HT-29 (cell line): ENCODE measurements around the gene ST13. TPM values are rescaled to one million over a fixed set of nuclear protein-coding genes. Genes with fewer than 3 reads are reported as not detected.
"Not testable (repeated sequence)": the region's sequence is repeated elsewhere in the genome, so short reads cannot be mapped to it uniquely, and the experiment has no call there.

Source experiments
- DNase-seq: peaks from one replicate; pipeline ENCODE4 v3.0.0-alpha.2; 2015; ENCODE audit warnings: low spot score
- total RNA-seq: library from RNA; depleted of rRNA; stranded (reverse); fragments of >200 nt; shearing (Covaris generic); gene quantifications from 2 replicates; pipeline ENCODE4 v1.2.3, GENCODE V29; 2014

The ST13 gene
- total RNA-seq, 1 experiment from 2014 or later = 67.2 TPM

DNA sequence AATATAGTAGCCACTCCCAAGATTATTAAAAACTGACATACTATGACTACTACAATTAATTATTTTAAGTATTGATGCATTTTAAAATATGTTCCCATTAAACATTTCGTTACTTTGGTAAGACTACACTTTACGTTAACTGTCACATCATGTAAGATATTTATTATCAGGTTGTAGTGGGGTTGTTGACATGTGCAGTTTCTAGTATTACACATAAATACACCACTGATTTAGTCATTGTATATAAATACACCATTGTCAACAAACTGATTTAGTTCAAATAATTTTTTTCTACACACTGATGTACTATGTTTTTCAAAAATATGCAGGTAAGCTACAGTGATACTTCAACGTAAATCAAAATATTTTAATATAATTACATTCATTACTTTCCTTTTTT lies 11.5 kb downstream of the ST13 start:
- DNase-seq = no peak

DNA sequence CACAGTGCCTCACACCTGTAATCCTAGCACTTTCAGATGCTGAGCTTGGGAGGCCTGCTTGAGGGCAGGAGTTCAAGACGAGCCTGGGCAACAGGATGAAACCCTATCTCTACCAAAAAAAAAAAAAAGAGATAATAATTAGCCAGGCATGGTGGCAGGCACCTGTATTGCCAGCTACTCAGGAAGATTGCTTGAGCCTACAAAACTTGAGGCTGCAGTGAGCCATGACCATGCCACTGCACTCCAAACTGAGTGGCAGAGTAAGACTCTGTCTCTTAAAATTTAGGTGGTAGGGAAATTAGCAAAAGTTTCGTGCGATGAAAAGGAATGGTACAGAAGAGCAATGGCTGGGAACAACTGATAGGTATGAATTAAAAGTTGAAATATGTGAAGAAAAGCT lies 18.0 kb downstream of the ST13 start:
- DNase-seq = no peak

DNA sequence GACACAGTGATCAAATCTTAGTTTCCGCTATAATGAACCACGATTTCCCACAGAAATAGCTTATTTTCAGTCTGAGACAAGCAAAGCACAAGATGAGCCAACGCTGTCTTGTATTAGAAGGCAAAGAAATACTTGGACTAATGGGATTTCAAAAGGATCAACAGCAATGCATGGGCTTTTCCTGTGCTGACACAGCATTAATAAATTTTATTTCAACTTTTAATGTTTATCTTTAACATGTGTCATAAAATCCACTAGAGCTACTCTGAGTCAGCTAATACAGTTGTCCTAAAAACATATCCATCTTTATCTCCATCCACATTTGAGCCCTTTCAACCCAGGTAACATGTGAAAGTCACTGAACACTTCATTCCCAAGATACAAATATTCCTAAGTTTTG lies 21.8 kb downstream of the ST13 start:
- no peak for DNase-seq

DNA sequence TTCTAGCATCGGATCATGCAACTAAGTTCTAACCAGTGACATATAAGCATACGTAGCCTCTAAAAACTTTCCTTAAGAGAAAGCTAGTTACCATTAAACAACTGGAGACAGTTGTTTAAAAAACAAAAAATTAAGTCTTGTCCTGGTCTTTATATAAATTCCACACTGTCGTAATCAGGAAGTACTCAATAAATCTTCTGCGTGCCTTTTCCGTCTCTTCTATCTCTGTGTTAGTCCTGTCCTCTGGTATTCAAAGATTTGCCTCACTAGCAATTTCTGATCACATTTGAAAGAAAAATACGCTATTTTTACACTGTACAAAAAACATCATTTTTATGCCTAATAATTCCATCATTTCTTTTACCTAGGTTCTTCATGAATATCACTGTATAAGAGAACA lies 27.3 kb downstream of the ST13 start:
- no peak for DNase-seq

DNA sequence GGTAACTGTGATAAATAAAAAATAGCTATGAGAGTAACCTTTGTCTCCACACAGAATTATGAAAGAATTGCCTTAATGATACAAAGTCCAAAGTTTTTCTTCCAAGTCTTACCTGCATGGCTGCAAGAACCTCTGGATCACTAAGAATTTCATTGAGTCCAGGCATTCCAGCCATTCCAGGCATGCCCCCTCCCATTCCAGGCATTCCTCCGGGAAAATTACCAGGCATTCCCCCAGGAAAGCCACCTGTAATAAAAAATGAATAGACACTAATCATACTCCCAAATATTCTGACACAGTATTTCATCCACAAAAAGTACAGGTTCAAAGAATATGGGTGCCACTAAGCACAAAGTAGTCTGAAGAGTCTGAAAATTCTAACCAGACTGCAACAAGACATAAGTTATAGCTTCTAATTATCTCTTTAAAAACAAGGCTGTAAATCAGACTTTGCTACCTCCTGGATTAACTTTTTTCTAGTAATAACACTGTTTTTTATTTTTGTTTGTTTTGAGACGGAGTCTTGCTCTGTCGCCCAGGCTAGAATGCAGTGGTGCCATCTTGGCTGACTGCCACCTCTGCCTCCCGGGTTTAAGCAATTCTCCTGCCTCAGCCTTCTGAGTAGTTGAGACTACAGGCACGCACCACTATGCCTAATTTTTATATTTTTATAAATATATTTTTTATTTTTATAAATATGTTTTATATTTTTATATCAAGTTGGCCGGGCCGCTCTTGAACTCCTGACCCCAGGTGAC lies 29.3 kb downstream of the ST13 start:
- DNase-seq = no peak

DNA sequence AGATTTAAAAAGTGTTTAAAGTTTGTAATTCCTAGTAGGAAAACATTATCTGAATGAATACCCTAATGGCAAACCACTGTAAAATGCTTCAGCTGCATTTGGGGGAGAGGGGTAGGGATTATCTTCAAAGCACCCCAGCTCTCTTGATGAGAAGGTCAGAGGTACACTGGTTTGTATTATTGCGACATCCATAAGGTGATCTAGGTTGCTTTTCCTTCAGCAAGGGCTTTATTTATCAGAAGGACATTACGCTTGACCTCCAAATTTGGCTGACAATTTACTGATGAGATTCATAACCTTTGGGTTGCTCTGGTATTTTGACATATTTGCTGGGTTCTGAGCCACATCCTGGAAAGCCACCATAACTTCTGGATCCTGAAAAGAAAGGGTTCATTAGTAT lies 30.1 kb downstream of the ST13 start:
- DNase-seq = not testable (repeated sequence)

DNA sequence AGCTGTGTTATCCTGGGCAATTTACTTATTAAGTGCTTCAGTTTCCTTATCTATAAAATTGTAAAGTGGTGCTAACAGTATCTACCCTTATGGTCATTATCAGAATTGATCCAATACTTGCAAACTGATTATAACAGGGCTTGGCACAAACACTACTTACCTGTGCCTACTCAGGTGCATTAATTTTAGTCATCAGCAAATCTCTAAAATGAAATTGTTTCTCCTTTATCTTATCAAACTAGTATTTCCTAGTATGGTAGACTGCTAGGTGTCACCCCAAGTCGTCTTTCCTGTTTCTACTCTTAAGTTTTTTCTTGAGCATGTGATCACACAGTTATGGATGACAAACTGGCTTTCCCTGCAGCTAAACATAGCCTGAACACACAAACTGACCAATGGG lies 33.0 kb downstream of the ST13 start:
- no peak for DNase-seq

DNA sequence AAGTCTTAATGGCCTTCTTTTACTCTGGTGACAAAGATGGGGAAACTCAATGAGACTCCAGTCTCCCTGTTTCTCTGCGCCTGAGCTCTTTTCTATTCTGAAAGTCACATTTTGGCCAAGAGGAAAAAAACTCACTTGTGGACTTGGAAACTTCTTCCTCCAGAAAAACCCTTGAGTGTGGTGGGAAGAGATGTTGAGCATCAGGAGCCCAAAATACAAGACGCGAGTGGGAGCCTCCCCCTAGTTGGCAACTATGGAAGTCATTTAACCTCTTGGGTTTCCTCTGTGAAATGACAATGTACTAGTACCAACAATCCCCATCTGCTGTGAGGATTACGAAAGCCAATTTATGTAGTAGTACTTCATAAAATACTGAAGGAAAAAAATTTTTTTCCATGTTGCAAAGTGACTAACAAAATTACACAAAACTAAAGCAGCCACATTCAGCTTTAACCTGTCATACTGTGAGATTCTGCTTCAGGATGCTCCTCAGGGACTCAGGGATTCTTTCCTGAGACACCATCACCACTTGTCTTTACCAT lies 36.8 kb downstream of the ST13 start:
- DNase-seq = no peak

DNA sequence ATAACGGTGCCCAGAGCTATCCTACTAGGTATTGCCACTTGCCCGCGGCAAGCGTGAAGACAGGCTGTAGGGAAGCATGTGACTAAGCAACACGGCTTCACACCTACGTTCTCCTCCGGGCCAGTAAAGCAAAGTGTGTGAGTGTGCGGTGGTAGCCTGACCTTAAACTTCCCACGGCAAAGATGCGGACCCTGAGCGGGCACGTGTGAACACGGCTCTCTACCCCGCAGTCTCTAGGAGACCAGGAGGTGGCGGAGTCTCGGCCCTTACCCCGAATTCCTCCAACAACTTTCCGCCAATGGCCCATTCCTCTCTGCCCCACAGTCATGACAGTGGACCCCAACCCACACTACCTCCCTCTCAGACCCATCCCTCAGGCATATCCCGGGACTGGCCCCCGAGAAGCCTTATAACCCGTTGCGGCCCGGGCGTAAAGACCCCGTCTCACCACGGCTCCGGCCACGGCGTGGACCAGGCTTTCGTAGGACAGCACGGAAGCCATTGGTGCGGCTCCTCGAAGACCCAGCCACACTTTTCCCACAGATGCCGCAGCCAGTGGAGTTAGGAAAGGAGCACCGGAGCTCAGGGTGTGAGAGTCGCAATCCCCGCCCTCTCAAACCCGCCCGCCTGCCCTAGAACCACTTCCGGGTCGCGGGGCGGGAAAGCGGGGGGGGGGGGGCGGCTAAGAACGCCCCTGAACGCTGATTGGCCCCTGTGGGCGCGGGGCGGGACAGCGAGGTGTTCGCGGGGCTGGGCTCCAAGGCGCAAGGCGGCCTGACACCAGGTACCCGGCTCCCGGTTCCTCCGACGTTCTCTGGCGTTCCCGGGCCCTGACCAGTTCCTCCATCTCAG lies 37.5 kb downstream of the ST13 start, which contains the start of gene SLC25A17:
Gene SLC25A17 (minus strand): TSS at position 600 of the 852 bp plus-strand sequence. CDS start 98 bp downstream, at position 502.
- DNase-seq = peak; percentile 84

DNA sequence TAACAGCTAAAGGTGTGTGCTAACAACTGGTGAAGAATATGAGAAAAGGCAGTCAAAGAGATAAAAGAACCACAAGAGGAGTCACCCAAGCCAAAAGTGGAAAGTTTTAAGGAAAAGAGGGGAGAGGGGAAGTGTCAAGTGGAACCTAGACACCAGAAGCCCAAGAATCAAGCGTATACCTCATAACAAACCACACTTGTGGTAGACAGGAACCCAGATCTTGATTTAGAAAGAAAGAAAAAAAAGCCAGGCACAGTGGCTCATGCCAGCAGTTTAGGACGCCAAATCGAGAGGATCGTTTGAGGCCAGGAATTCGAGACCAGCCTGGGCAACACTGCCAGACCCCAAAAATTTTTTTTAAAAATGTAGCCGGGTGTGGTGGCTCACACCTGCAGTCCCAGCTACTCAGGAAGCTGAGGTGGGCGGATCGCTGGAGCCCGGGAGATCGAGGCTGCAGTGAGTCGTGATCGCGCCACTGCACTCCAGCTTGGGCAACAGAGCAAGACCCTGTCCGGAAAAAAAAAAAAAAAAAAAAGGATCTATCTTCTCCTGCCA lies 38.2 kb downstream of the ST13 start:
- DNase-seq = no peak

DNA sequence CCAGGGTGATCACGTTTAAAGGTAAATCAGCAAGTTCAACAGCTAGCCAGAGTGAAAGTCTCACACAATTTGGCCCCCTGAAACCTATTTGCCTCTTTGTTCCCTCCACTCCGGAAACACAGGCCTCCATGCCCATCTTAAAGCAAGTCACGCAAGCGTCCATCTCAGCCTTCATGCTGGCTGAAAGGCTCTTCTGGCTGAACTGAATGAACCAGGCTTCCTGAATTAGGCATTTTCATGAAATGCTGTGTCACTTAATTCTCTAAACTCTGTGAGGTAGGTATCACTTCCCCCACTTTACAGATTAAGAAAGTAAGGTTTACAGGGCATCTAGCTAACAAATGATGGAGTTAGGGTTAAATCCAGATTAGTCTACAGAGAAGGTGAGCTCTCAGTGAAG lies 38.7 kb downstream of the ST13 start:
- no peak for DNase-seq

DNA sequence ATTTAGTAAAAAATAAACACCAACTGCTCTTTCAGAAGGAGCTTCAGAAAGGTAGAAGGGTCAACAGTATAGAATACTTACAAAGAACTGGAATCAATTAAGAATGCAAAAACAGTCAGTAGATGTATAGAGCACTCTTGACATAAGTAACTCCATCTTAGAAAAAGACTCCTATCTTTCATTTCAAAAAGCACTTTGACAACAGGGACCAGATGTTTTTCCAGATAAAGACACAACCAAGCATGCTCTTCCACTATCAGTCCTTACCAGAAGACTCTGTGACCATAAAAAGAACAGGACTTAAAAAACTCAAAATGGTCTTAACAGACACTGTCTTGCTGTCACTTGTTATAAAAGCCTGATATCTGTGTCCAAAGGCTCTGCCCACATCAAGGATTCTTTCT lies 42.5 kb downstream of the ST13 start:
- DNase-seq = no peak

DNA sequence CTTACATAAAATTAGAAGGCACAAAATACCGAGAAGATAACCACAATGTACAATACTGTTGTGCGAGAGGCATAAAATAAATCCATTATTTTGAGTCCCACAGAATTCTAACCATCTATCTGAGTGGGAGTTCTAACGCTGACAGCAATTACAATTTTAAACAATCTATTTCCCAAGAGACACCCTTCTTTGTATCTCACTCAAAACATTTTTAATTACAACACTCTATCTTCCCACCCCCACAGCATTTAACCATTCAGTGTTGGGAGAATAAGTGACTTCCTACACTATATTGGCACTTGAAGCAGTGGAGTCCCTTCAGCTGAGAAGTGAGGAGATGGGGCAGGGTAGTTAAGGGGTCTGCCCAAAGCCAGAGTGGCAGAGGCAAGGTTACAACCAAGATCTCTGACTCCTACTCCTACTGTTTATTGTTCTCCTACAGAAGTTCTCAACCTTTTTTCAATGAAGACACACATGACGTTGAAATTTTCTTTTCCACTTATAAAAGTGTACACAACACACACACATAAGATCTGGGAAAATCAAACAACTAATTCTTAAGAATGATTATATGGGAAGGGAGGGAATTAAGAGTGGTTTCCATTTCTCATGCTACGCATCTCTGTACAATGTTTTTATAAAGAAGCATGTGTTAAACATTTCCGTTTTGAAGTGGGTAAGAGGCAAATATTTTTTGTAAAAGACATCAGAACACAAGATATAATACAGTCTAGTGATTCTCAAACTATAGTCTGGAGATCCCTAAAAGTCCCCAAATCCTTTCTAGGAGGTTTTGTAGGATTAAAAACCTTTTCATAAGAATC lies 48.2 kb downstream of the ST13 start:
- no peak for DNase-seq

DNA sequence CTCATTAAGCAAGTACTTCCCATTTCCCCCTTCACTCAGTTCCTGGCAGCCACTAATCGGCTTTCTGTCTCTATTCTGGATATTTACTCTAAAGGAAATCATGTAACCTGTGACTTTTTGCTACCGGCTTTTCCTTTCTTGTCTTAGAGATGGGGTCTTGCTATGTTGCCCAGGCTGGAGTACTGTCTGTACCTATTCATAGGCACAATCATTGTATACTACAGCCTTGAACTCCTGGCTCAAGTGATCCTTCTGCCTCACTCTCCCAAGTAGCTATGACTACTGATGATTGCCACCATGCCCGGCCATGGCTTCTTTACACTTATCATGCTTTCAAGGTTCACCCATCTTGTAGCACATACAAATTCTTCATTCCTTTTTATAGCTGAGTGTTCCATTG lies 49.7 kb downstream of the ST13 start:
- DNase-seq = no peak

DNA sequence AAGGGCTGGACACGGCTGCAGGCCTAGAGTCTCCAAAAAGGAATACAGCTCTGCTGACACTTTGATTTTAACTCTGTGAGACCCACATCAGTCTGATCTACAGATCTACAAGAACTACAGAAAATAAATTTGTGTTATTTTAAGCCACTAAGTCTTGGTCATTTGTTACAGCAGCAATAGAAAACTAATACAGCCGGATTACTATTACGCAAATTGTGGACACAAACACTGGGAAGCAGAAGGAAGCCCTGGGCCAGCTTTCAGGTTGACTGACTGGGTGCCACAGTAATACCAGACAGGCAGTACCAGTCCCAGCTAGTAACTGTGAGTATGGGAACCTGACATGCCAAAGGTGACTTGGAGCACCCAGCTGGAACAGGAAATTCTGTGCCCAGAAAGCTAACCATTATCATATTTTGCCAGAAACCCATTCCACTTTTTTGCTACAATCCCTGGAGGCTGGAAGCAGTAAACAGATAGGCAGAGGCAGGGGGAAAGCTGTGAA lies 50.7 kb downstream of the ST13 start:
- no peak for DNase-seq

DNA sequence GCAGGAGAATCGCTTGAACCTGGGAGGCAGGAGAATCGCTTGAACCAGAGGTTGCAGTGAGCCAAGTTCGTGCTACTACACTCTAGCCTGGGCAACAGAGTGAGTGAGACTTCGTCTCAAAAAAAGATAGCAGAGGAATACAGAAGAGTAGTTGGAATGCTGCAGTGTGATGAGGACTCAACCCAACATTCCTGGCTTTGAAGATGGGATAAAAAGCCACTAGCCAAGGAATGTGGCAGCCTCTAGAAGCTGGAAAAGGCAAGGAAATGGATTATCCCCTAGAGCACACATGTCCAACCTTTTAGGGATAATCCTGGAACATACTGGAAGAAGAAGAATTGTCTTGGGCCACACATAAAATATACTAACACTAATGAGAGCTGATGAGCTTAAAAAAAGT lies 51.2 kb downstream of the ST13 start:
- no peak for DNase-seq

DNA sequence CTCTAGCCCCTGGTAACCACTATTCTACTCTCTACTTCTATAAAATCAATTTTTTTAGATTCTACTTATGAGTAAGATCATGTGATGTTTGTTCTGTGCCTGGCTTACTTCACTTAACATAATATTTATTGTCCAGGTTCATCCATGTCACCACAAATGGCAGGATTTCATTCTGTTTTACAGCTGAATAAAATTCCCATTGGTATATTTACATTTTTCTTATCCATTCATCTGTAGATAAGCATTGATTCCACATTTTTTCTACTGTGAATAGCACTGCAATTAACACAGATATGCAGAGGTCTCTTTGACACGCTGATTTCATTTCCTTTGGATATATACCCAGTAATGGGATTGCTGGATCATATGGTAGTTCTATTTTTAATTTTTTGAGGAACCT lies 53.1 kb downstream of the ST13 start:
- no peak for DNase-seq

DNA sequence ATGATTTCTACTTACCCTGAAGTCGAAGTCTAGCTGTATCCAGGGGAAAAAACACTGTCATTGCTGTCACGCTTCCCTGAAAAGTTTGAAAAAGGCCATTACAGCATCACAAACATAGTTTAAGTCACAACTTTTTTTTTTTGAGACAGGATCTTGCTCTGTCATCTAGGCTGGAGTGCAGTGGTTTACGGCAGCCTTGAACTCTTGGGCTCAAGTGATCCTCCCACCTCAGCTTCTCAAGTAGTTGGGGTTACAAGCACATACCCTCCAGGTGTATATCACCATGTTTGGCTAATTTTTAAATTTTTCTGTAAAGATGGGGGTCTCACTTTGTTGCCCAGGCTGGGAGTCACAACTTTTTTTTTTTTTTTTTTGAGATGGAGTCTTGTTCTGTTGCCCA lies 57.4 kb downstream of the ST13 start:
- no peak for DNase-seq

DNA sequence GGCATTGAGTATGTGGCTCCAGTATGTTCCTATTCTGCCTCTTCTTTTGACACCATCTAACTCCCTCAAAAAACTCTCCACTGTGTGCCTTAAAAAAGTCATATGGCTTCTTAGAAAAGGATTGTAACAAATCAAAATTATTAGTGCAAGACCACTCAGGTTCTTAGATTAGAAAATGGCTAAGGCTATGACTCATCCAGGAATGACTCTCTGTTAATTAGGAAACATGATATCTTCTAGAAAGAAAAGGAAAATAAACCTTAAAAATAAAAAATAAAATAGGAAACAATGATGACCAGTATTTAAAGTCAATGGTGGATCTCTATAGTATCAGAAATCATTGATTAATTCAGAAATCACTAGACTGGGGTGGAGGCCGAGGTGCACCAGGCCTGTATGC lies 59.0 kb downstream of the ST13 start:
- no peak for DNase-seq

DNA sequence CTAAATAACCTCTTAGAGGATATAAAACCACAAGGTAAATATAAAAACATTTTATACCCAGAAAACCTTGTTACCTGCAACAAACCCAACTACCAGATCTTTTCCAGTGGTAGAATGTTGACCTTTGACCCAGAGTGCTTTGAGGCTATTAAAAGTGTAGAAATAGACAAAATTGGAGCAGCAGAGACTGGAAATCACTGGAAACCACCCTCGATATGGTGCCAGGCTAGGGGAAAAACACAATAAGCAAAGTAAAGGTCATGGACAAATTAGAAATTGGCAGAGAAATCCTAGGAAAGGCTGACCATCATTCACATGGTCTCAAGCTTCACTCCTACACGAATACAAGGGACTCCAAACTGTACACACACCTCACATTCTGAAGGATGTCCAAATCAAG lies 64.0 kb downstream of the ST13 start:
- DNase-seq = no peak

DNA sequence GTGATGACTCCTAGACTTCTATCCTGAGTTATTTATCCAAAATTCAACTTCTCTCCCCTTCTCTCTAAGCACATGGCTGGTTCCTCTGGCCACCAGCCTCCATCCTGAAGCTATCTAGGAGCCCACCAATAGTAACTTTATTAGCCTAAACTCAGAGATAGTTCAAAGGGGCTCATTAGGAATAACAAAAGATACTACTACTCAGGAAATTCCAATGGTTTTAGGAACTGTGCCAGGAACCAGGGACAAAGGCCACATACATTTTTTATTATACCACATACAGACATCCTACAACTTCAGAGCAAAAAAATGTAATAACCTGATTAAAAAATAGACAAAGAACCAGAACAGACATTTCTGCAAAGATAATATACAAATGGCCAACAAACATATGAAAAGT lies 65.2 kb downstream of the ST13 start:
- no peak for DNase-seq
